Measurements from ENCODE around the gene UAP1L1.
"Not testable (repeated sequence)": the region's sequence is repeated elsewhere in the genome, so short reads cannot be mapped to it uniquely, and the experiment has no call there.

The UAP1L1 gene

DNA sequence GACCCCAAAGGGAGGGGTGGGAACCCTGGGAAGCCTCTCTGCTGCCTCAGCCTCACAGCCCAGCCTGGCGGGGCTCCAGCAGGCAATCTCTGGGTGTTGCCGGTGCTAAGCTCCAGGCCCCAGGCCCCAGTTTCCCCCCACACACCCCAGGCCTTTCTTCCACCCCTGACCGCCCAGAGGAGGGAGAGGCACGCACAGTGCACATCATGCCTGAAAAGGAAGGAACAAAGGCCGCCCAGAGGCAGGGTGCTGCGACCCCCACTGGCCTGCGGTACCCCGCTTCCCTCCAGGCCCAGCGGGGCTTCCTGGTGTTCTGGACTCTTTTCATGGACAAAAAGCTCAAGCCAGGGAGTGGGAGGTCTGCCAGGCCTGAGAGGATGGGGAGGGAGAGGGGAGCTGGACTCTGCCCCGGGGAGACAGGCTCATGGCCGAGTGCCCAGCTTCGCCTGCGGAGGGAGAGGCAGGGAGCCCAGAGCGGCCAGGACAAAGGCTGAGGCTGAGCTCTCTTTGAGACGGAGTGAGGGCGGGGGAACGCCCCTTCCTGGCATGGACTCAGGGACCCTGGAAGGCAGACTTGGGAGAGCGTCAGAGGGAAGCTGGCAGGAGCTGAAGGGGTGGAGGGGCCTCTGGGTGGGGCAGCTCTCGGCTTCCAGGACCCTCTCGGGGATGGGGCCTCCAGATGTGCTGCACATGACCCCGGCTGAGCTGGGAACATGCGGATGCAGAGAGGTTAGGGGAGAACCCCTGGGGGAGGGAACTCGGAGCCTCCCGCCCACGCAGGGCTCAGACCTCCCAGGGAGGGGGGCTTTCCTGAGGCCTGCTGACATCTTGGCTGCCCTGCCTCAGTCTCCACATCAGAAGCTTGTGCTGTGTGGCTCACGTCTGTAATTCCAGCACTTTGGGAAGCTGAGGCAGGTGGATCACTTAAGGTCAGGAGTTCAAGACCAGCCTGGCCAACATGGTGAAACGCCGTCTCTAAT is 21.6 kb upstream of the UAP1L1 start:
- TF ChIP-seq, protein P1, sequence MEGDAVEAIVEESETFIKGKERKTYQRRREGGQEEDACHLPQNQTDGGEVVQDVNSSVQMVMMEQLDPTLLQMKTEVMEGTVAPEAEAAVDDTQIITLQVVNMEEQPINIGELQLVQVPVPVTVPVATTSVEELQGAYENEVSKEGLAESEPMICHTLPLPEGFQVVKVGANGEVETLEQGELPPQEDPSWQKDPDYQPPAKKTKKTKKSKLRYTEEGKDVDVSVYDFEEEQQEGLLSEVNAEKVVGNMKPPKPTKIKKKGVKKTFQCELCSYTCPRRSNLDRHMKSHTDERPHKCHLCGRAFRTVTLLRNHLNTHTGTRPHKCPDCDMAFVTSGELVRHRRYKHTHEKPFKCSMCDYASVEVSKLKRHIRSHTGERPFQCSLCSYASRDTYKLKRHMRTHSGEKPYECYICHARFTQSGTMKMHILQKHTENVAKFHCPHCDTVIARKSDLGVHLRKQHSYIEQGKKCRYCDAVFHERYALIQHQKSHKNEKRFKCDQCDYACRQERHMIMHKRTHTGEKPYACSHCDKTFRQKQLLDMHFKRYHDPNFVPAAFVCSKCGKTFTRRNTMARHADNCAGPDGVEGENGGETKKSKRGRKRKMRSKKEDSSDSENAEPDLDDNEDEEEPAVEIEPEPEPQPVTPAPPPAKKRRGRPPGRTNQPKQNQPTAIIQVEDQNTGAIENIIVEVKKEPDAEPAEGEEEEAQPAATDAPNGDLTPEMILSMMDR (IDR thresholded peaks at IDR 0.05; ENCODE audit: low read depth, low read length) = no peak; the same call in 1 of the 2 replicates
- DNase-seq (ENCODE audit: extremely low read depth, low read depth) = peak; percentile 71

GRCh38 chr9:137056739-137057415 is 20.4 kb upstream of the UAP1L1 start:
- TF ChIP-seq, protein P1 (IDR thresholded peaks at IDR 0.05; ENCODE audit: low read depth, low read length) = no peak
- DNase-seq (ENCODE audit: extremely low read depth, low read depth) = no peak

- TF ChIP-seq, protein P1 (IDR thresholded peaks at IDR 0.05; ENCODE audit: low read depth, low read length) = no peak
- no peak for DNase-seq (ENCODE audit: extremely low read depth, low read depth)
These were observed 19.8 kb upstream of the UAP1L1 start for GRCh38 chr9:137057545-137057944.

- no peak for DNase-seq (ENCODE audit: extremely low read depth, low read depth)
- TF ChIP-seq, protein P1 (IDR thresholded peaks at IDR 0.05; ENCODE audit: low read depth, low read length) = no peak
These were observed 18.6 kb upstream of the UAP1L1 start for GRCh38 chr9:137058521-137059234.

DNA sequence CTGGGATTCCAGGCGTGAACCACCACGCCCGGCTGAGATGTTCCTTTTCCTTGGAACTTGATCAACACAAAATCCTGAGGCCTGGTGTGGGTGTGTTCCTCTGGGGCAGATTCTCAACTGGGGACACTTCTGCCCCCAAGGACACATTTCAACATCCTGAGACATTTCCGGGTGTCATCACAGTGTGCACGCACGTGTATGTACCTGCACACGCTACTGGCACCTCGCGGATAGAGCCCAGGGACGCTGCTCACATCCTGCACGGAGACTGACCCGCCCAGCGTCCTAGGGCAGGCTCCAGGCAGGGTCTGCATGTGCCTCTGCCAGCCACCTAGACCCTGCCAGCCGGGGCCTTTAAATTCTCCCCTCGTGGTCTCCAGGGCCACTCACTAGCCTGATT is 14.9 kb upstream of the UAP1L1 start:
- DNase-seq (ENCODE audit: extremely low read depth, low read depth) = no peak
- TF ChIP-seq, protein P1 (IDR thresholded peaks at IDR 0.05; ENCODE audit: low read depth, low read length) = no peak

- not testable (repeated sequence) for DNase-seq (ENCODE audit: extremely low read depth, low read depth)
These were observed 14.5 kb upstream of the UAP1L1 start for GRCh38 chr9:137062798-137063197.

GRCh38 chr9:137063311-137064026 is 13.8 kb upstream of the UAP1L1 start:
- TF ChIP-seq, protein P1 (IDR thresholded peaks at IDR 0.05; ENCODE audit: low read depth, low read length) = no peak
- DNase-seq (ENCODE audit: extremely low read depth, low read depth) = no peak
